MCF 10A (cell line): ENCODE measurements around the gene SORCS1. TPM values are rescaled to one million over a fixed set of nuclear protein-coding genes. Genes with fewer than 3 reads are reported as not detected.

Experiments
- BruUV-seq: library from RNA; stranded (reverse); fragments of 400-500 nt; replicated peaks from 2 replicates; lab custom pipeline; 2021; lab: Mats Ljungman, UMichigan
- CTCF ChIA-PET: fragments of 300-600 bp; sonication (Branson Sonifier 250); formaldehyde crosslinking; extraction: SDS; loops from one replicate; lab custom pipeline; 2021; ENCODE audit warnings: antibody characterized with exemption, inconsistent platforms; lab: Yijun Ruan, JAX
- POLR2A ChIA-PET: fragments of 300-600, 350-650 bp; sonication (Branson Sonifier 250); formaldehyde crosslinking; extraction: SDS; loops from one replicate; lab custom pipeline; 2020; ENCODE audit warnings: antibody characterized with exemption, inconsistent platforms; lab: Yijun Ruan, JAX
- DNase-seq: peaks from one replicate; pipeline ENCODE4 v3.0.0-alpha.2; 2018; ENCODE audit not compliant: unreplicated experiment
- H3K27ac Mint-ChIP-seq: one replicate; pipeline ENCODE4 v1.8.0; 2022; ENCODE audit warnings: mild to moderate bottlenecking, low read depth, mixed read lengths; ENCODE audit not compliant: unreplicated experiment
- H3K27me3 Mint-ChIP-seq: one replicate; pipeline ENCODE4 v1.8.0; 2022; ENCODE audit warnings: mixed read lengths; ENCODE audit not compliant: insufficient read depth, unreplicated experiment
- H3K36me3 Mint-ChIP-seq: one replicate; pipeline ENCODE4 v1.8.0; 2022; ENCODE audit warnings: mild to moderate bottlenecking, moderate library complexity, mixed read lengths; ENCODE audit not compliant: insufficient read depth, unreplicated experiment
- H3K4me1 Mint-ChIP-seq: one replicate; pipeline ENCODE4 v1.8.0; 2022; ENCODE audit warnings: mixed read lengths; ENCODE audit not compliant: insufficient read depth, unreplicated experiment
- H3K4me3 Mint-ChIP-seq: one replicate; pipeline ENCODE4 v1.8.0; 2022; ENCODE audit warnings: mild to moderate bottlenecking, moderate library complexity, mixed read lengths; ENCODE audit not compliant: unreplicated experiment
- H3K9me3 Mint-ChIP-seq: one replicate; pipeline ENCODE4 v1.8.0; 2022; ENCODE audit warnings: mixed read lengths; ENCODE audit not compliant: unreplicated experiment
- intact Hi-C: fragments of 100-400 bp; cut with micrococcal nuclease; formaldehyde crosslinking; loops from 2 replicates; pipeline ENCODE4 v1.14.1; 2022
- total RNA-seq: library from RNA; stranded (reverse); gene quantifications from 2 replicates; pipeline ENCODE4 v1.2.3, GENCODE V29; 2022
- TF ChIP-seq, protein P1 (sequence below): fragments of 200-600 bp; IDR thresholded peaks from one replicate; pipeline ENCODE4 v1.8.0; 2022; ENCODE audit warnings: antibody characterized with exemption, mild to moderate bottlenecking; ENCODE audit not compliant: unreplicated experiment

The SORCS1 gene
- total RNA-seq, 1 experiment from 2014 or later = 0.54 TPM

DNA sequence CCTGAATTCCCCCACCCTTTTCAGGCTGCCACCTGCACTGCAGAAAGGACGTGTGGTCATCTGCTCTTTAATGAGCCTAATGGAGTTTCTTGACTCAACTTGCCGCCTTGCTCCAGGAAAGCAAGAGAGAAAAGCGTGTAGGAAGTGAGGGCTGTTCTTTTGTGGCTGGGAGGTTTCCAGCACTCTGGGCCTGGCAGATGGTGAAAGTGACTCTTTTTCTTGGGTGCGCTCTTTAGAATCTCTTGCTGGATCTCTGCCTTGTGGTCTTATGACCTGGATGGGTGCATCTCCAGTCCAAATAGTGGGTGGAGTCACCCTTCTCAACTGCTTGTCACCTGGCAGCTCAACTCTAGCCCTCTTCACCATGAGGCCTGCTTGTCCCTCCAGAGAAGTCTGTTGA, 244.0 kb downstream of the SORCS1 start:
- Mint-ChIP-seq H3K27ac (no peak overlapping the region), H3K4me1 (no peaks in the 10 kb centered on the region), H3K9me3 (no peaks in the 10 kb centered on the region), H3K4me3 (no peak overlapping the region), H3K27me3 (no peaks in the 10 kb centered on the region), H3K36me3 (no peaks in the 10 kb centered on the region)
- no peak for DNase-seq
- intact Hi-C loops = no loop called here
- BruUV-seq = no TSS peak
- POLR2A ChIA-PET = no interaction called here
- CTCF ChIA-PET = no interaction called here
- TF ChIP-seq, protein P1, sequence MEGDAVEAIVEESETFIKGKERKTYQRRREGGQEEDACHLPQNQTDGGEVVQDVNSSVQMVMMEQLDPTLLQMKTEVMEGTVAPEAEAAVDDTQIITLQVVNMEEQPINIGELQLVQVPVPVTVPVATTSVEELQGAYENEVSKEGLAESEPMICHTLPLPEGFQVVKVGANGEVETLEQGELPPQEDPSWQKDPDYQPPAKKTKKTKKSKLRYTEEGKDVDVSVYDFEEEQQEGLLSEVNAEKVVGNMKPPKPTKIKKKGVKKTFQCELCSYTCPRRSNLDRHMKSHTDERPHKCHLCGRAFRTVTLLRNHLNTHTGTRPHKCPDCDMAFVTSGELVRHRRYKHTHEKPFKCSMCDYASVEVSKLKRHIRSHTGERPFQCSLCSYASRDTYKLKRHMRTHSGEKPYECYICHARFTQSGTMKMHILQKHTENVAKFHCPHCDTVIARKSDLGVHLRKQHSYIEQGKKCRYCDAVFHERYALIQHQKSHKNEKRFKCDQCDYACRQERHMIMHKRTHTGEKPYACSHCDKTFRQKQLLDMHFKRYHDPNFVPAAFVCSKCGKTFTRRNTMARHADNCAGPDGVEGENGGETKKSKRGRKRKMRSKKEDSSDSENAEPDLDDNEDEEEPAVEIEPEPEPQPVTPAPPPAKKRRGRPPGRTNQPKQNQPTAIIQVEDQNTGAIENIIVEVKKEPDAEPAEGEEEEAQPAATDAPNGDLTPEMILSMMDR = no peak

DNA sequence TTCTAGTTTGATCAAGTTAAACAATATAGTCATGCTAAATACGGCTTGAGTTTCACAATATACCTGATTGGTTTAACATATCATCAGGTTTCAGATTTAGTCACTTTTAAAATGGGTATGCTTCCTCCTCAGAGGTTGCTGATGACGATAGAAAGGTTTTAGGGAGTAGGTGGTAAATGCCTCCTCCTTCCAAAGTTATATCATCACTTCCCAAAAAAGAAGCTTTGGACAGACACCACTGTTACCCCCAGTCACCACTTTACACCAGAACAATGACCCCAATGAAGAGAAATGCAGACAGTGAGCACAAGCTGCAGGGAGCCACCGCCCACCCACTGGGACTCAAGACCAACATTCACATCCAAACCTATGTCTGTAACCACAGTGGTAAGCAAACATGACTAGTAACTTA, 244.6 kb downstream of the SORCS1 start:
- intact Hi-C loops = no loop called here
- no peak for DNase-seq
- H3K36me3 Mint-ChIP-seq = no peaks in the 10 kb centered on the region
- POLR2A ChIA-PET = no interaction called here
- no peaks in the 10 kb centered on the region for H3K4me1 Mint-ChIP-seq
- no peak overlapping the region for H3K4me3 Mint-ChIP-seq
- CTCF ChIA-PET = no interaction called here
- H3K9me3 Mint-ChIP-seq = no peaks in the 10 kb centered on the region
- no peak overlapping the region for H3K27ac Mint-ChIP-seq
- TF ChIP-seq, protein P1 = no peak
- BruUV-seq = no TSS peak
- no peaks in the 10 kb centered on the region for H3K27me3 Mint-ChIP-seq

DNA sequence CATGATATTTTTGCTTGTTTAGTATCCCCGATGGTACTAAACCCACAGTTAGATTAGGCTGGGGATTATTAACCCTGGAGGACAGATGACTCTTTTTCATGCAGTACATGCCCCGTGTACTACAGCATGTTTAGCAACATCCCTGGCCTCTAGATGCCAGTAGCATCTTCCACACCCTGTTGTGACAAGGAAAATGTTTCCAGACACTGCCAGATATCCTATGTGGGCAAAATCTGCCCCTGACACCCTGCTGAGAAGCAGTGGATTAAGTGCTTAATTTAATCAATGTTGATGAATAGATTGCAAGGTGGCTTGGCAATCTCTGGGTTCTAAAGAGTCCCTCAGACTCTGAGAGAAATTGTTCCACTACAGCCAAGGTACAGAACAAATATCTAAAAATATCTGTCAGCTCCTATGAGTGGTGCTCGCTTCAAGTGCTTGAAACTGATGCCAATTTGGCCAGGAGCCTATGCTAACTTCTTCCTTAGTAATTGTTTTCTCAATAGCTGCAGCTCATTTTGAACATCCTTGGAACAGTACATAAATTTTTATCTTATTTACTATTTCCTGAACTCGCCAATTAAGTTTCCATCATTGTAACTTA, 247.0 kb downstream of the SORCS1 start:
- no TSS peak for BruUV-seq
- Mint-ChIP-seq H3K9me3 (no peaks in the 10 kb centered on the region), H3K4me3 (no peak overlapping the region), H3K4me1 (no peaks in the 10 kb centered on the region), H3K27me3 (no peaks in the 10 kb centered on the region), H3K36me3 (no peaks in the 10 kb centered on the region), H3K27ac (no peak overlapping the region)
- TF ChIP-seq, protein P1 = no peak
- POLR2A ChIA-PET = interaction anchor here (1.0 kb wide), 1 partner anchor 11 kb away, joined by 3 read pairs; no protein-coding TSS in a partner anchor
- intact Hi-C loops = no loop called here
- CTCF ChIA-PET = interaction anchor here (1.0 to 1.1 kb wide), 3 partner anchors 9 to 305 kb away, joined by 3 to 4 read pairs (median 3); no protein-coding TSS in a partner anchor
- peak; percentile 40 for DNase-seq

DNA sequence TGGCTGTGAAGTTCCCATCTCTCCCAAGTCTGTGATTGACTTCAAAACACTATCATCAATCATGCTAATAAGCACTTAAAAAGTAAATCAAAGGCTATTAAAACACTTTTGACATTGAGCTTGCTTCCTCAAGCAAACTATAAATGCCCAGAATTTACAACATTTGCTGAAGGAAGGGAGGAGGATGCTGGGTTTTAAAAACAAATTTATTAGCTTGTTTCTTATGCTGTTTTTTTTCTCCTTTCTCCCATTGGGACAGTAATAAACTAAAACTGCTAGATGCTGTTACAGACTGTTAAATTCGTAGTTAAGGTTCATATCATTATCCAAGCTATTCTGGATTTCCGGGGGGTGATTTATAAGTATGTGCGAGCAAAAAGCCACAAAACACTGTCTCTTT, 250.5 kb downstream of the SORCS1 start:
- CTCF ChIA-PET = interaction anchor here (0.6 to 1.6 kb wide), 2 partner anchors 11 to 446 kb away, joined by 3 to 4 read pairs; no protein-coding TSS in a partner anchor
- Mint-ChIP-seq H3K36me3 (no peaks in the 10 kb centered on the region), H3K4me1 (no peaks in the 10 kb centered on the region), H3K27ac (no peak overlapping the region), H3K9me3 (no peaks in the 10 kb centered on the region), H3K27me3 (no peaks in the 10 kb centered on the region), H3K4me3 (no peak overlapping the region)
- POLR2A ChIA-PET = no interaction called here
- TF ChIP-seq, protein P1 = no peak
- no TSS peak for BruUV-seq
- intact Hi-C loops = no loop called here
- no peak for DNase-seq
